HG03280 (cell line): ENCODE data around the gene CHMP6.

ENCODE experiments used
- ATAC-seq: cut with Tn5 transposase; IDR thresholded peaks from one replicate; pipeline ENCODE4 v1.9.1; 2021; ENCODE audit warnings: mild to moderate bottlenecking, moderate library complexity; ENCODE audit not compliant: unreplicated experiment

The CHMP6 gene

DNA sequence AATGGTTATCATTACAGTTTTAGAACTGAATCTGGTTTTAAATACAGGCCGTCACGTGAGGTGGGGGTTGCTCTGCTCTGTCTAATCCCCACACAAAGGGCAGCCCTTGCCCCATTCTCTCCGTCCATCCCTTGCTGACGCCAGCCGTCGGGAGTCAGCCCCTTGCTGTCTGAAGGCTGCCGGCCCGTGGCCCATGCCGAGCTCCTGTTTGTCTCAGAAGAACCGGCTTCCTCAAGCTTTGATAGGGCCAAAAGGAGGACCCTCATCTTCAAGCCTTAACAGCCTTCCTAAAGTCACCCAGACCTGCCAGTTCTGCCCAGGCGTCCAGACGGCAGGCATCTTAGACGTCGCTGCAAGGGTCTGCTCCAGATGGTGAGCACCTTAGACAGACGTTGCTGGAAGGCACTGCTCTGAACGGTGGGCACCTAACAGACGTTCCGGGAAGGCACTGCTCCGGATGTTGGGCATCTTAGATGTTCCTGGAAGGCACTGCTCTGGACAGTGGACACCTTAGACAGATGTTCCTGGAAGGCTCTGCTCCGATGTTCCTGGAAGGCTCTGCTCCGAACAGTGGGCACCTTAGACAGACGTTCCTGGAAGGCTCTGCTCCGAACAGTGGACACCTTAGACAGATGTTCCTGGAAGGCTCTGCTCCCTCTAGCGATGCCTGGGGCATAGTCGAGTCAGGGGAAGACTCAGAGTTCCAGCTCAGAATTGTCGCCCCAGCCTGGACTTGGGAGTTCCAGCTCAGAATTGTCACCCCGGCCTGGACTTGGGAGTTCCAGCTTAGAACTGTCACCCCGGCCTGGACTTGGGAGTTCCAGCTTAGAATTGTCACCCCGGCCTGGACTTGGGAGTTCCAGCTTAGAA lies 35.1 kb upstream of the CHMP6 start:
- no peak for ATAC-seq

DNA sequence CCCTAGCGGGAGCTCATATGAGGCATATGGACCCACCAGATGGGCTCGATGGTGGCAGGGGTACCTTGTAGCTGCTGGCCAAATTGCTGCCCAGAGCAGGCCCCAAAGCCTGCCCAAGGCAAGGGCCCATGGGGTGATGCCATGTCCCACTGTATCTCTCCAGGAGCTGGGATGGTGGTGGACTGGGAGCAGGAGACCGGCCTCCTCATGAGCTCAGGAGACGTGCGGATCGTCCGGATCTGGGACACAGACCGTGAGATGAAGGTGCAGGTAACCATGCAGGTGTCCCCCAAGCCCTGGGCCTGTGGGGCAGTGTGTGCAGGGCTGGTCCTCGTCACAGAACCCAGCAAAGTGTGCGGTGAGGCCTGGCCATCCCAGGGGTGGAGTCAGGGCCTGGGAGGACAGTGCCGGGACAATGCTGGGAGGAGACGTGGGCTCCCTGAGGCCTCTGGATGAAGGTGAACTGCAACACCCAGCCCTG lies 34.1 kb upstream of the CHMP6 start:
- ATAC-seq: no peak

- no peak for ATAC-seq
Measured at GRCh38 chr17:80959330-80960036, 32.2 kb upstream of the CHMP6 start.

DNA sequence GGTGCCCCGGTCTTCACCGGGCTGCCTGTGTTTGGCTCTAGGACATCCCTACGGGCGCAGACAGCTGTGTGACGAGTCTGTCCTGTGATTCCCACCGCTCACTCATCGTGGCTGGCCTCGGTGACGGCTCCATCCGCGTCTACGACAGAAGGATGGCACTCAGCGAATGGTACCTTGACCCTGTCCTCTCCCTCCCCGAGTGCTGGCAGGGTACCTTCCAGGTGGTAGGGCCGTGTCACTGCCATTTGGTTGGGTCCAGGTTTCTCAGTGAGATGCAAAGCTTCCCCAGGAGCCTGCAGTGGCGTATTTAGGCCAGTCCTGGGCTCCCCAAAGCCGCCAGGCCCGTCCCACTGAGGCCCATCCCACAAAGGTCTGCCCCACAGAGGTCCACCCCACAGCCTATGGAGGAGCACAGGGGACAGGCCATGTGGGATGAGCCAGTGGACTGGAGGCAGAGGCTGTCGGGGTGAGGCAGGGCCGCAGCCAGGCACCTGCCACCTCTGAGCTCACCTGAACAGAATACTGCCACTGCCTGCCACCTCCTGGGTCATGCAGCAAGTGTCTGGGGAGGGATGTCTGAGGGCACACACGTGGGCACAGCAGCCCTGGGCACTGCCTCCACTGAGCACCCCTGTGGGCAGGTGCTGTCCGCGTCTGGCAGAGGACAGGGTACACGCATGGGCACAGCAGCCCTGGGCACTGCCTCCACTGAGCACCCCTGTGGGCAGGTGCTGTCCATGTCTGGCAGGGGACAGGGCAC lies 31.4 kb upstream of the CHMP6 start:
- no peak for ATAC-seq

GRCh38 chr17:80960797-80961452 lies 30.7 kb upstream of the CHMP6 start:
- no peak for ATAC-seq

DNA sequence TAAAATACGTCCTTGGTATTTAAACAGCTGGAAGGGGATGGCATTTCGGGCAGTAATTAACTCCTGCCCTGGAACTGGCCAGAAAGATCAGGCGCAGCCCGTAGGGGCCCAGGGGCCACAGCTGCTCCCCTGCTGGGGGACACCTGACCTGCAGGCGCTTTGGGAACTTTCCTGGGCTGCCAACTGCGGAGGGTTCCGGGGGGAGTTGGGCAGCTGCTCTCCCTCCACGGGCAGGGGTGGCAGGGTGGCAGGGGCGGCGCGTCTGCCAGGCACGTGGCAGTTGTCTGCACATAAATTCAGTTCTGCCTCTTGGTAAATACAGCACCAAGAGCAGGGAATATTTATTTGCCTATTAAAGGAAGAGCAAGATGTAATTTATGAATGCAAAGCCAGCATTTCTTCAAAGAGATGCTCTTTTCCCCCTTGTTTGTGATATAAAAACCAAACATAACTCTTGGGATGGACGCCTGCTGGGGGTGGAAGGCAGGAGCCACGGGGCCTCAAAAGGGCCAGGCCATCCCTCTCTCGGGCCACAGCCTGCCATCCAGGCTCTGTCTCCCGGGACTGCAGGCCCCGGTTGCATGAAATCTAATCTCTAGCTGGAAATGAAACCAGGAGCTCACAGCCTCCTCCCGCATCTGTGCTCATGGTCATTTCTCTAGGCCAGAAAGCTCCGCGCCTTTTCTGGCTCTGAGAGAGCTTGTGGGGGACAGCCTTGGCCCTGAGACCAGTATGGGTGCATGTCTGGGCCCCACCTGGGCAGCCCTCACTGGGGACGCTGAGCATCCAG lies 29.9 kb upstream of the CHMP6 start:
- ATAC-seq: no peak

DNA sequence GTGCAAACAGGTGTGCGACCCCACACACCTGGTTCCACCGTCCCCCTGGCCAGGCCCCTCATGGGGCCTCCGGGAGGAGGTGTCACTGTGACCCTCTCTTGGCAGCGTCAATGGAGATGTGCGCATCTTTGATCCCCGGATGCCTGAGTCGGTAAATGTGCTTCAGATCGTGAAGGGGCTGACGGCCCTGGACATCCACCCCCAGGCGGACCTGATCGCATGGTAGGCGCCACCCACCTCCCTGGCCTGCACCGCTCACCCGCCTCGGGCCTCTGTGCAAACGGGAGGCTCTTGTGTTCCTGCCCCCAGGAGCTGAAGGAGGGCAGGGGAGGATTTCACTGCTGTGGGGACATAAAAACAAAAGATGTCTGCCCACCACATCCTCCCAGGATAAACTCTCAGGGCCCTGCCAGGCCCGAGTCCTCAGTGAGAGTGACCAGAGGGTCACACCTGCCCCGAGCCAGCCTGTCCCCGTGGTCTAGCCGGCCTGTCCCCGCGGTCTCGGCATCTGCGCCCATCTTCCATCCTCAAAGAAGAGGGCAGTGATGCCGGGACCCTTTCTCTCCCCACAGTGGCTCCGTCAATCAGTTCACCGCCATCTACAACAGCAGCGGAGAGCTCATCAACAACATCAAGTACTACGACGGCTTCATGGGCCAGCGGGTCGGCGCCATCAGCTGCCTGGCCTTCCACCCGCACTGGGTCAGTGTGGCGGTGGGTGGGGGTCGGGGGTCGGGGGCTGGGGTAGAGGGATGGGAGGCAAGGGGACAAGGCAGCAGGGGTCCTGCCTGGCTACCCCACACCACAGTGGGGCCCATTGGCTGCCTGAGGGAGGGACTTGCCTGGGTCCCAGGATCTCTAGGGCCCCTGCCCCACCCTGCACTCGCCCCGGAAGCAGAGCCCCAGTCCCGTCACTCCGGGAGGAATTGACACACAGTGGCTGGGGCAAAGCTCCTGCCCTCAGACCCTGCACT lies 29.0 kb upstream of the CHMP6 start:
- ATAC-seq: no peak

DNA sequence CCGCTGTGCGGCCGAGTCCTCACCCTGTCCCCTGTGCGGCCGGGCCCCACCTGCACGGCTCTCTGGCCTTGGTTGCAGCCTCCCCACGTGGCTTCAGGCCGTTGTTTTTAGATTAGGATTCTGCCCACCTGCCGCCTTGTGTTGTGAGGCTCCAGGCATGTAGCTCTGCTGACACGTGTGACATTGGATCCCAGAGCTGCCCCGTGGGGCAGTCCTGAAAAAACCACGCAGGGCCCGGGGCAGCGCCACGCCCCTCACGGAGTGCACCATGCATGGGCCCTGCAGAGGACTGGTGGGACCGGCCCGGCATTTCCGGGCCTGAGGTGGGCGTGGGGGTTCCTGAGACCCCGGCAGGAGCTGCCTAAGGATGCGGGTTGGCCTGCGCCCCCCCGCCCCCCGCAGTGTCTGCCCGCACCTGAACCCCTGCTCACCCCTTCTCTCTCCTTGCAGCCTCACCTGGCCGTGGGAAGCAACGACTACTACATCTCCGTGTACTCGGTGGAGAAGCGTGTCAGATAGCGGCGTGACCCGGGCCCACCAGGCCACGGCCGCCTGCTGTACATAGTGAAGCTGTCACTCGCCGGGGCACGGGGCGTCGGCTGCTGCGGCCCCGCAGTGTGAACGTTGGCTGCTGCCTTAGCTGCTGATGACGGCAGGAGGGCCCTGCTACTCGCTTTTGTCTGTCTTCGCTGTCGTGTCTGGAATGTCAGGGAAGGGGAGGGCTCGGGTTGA lies 27.7 kb upstream of the CHMP6 start:
- ATAC-seq: no peak

DNA sequence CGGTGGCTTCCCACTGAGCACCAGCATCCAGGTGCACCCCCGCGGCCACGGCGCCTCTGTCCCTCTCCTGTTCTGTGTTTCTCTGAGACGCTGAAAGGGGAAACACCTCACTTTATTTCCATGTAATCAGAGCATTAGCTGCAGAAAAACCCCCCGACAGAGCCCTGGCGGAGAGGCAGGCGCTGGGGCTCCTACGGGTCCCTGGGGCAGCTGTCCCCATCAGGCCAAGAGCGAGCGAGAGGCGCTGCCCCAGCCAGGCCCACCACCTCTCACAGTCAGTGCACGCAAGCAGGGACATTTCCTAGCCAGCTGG lies 27.1 kb upstream of the CHMP6 start:
- ATAC-seq: no peak

GRCh38 chr17:80964859-80965580 lies 26.6 kb upstream of the CHMP6 start:
- no peak for ATAC-seq

GRCh38 chr17:80965606-80966005 lies 26.0 kb upstream of the CHMP6 start:
- no peak for ATAC-seq

DNA sequence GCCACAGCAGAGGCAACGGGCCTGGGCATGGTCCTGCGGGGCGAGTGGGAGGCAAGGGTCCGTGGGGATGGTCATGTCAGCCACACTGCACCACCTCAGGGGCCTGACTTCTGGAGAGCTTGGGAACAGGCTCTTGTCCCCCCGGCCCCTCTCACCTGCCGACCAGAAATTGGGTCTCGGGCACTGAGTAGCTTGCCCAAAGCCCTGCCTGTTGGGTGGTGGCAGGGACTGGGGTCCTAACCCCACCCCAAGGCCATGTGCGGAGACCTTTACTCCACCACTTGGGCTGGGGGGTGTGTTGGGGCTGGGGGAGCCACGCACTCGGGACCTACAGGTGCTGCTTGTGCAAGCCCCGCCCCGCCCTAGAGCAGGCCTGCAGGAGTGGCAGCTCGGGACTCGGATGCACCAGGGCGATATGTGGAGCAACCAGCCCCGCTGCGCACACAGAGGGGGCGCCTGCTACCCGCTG lies 24.2 kb upstream of the CHMP6 start:
- ATAC-seq: no peak

GRCh38 chr17:80968602-80969029 lies 23.0 kb upstream of the CHMP6 start:
- no peak for ATAC-seq

DNA sequence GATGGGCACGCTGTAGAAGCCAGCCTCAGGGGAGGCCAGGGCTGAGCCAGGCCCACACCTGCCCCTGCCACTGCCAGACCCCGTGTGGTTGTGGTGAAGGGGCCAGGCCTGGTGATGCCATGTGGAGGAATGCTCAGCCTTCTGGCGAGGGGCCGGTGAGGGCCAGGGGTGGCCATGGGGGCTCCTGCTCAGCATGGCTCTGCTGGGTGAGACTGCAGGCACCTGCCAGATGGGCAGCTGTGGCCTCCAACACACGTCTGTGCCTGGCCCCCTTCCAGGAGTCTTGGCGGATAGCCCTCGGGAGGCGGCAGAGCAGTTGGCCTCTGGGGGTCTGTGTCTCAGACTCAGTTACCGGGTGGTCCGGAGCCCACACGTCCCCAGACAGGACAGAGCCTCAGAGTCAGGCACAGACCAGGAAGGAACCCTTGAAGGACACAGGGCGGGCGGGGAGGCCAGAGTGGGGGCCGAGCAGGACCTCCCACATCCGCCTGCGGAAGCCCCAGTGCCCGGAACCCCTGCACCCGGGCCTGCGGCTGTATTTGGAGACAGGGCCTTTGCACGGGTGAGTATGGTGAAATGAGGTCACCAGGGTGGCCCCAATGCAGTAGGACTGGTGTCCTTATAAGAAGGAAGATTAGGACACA lies 22.5 kb upstream of the CHMP6 start:
- ATAC-seq: no peak

DNA sequence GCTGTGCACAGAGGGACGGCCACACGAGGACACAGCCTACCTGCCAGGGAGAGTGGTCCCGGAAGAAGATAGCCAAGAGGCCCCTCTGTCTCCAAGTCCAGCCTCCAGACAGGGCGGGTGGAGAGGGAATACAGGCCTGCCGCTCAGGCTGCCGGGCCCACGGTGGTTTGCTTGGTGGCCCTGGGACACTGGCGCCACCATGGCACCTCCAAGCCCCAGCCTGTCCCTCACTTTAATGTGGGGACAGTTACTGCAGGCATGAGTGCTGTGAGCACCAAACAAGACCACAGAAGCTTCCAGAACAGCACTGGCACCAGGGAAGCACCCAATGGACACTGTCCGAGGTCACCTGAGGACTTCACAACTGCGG lies 22.0 kb upstream of the CHMP6 start:
- no peak for ATAC-seq

DNA sequence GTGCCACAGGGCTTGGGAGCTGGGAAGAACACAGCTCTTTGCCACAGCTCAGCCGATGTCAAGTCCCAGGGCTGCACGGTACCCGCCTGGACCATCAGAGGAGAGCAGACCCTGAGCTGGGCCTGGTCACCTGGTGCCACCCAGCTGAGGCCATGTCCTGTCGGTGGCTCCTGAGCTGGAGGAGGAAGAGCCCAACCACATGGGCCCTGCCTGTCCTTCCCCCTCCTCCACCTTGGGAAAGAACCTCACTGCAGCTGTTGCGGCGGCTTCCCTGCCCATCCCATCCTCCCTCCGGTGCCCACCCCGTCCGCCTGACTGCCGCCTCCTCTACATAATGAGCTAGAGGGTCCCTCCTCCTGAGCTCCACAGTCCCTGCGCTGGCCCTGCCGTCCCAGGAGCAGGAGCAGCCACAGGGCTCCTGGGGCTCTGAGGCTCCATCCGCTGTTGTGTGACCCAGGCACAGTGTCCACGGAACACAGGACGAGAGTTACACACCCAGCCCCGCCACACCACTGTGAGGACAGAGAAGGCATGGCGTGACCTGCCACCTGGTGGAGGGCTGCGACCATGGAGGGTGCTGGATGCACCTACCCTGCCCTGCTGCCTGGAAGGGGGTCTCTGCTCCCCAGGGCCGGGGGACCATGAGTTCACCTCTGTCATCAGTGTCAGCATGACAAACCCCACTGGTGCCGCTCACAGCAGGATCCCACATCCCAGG lies 21.4 kb upstream of the CHMP6 start:
- no peak for ATAC-seq
